IMR-90 (cell line): ENCODE measurements around the gene SRPK2. TPM values are rescaled to one million over a fixed set of nuclear protein-coding genes. Genes with fewer than 3 reads are reported as not detected.

Experiments
- ATAC-seq: fragments of 200-7000 bp; cut with Tn5 transposase; 2 replicates; pipeline ENCODE4 v1.9.1; 2020; ENCODE audit warnings: low read depth, mild to moderate bottlenecking, moderate library complexity
- BruUV-seq: library from RNA; stranded (reverse); fragments of 400-500 nt; replicated peaks from 2 replicates; lab custom pipeline; 2021; lab: Mats Ljungman, UMichigan
- CTCF ChIA-PET: fragments of 300-600 bp; formaldehyde crosslinking; extraction: SDS; loops from one replicate; lab custom pipeline; 2021; ENCODE audit warnings: antibody characterized with exemption; lab: Yijun Ruan, JAX
- POLR2A ChIA-PET: fragments of 300-600 bp; sonication (Branson Sonifier 250); formaldehyde crosslinking; loops from one replicate; lab custom pipeline; 2022; ENCODE audit warnings: antibody characterized with exemption; ENCODE audit not compliant: unreplicated experiment; lab: Charles Lee
- DNase-seq: peaks from one replicate; pipeline ENCODE4 v3.0.0; 2013
- H2AFZ ChIP-seq: replicated peaks from 2 replicates; pipeline ENCODE3; 2013; ENCODE audit warnings: low read length, mild to moderate bottlenecking; ENCODE audit not compliant: poor library complexity
- H2AK5ac ChIP-seq: 2 replicates; pipeline ENCODE4 v1.6.1; 2013; ENCODE audit warnings: low read depth, low read length, inconsistent platforms
- H2AK9ac ChIP-seq: replicated peaks from 2 replicates; pipeline ENCODE3; 2013; ENCODE audit warnings: mild to moderate bottlenecking, low read depth, low read length, moderate library complexity; ENCODE audit not compliant: poor library complexity
- H2BK120ac ChIP-seq: 2 replicates; pipeline ENCODE4 v1.6.1; 2013; ENCODE audit warnings: low read depth, low read length, inconsistent platforms
- H2BK15ac ChIP-seq: 3 replicates; pipeline ENCODE4 v1.6.1; 2013; ENCODE audit warnings: low read depth, low read length, inconsistent platforms
- H2BK20ac ChIP-seq: 2 replicates; pipeline ENCODE4 v1.6.1; 2013; ENCODE audit warnings: low read depth, mild to moderate bottlenecking, inconsistent platforms, low read length, moderate library complexity
- H2BK5ac ChIP-seq: 2 replicates; pipeline ENCODE4 v1.6.1; 2013; ENCODE audit warnings: mild to moderate bottlenecking, low read depth, low read length, inconsistent platforms; ENCODE audit not compliant: poor library complexity, severe bottlenecking
- H3K14ac ChIP-seq: replicated peaks from 2 replicates; pipeline ENCODE4 v1.6.1; 2013; ENCODE audit warnings: low read depth, low read length, inconsistent platforms
- H3K18ac ChIP-seq: 2 replicates; pipeline ENCODE4 v1.6.1; 2013; ENCODE audit warnings: low read depth, low read length, control low read depth
- H3K23ac ChIP-seq: 2 replicates; pipeline ENCODE4 v1.6.1; 2013; ENCODE audit warnings: low read depth, low read length, inconsistent platforms
- H3K27ac ChIP-seq: 2 replicates; pipeline ENCODE4 v1.5.1; 2013; ENCODE audit warnings: mild to moderate bottlenecking, control low read depth, low read length; ENCODE audit not compliant: insufficient read depth
- H3K27me3 ChIP-seq: 2 replicates; pipeline ENCODE4 v1.6.1; 2013; ENCODE audit warnings: low read length; ENCODE audit not compliant: control insufficient read depth, insufficient read depth
- H3K36me3 ChIP-seq: 2 replicates; pipeline ENCODE4 v1.6.1; 2013; ENCODE audit warnings: low read length, mixed read lengths; ENCODE audit not compliant: control insufficient read depth, insufficient read depth
- H3K4ac ChIP-seq: 2 replicates; pipeline ENCODE4 v1.6.1; 2013; ENCODE audit warnings: low read depth, low read length, inconsistent platforms
- H3K4me1 ChIP-seq: 2 replicates; pipeline ENCODE4 v1.6.1; 2013; ENCODE audit warnings: low read length, mixed read lengths; ENCODE audit not compliant: control insufficient read depth, insufficient read depth
- H3K4me2 ChIP-seq: 2 replicates; pipeline ENCODE4 v1.6.1; 2013; ENCODE audit warnings: low read depth, mild to moderate bottlenecking, control low read depth, low read length, moderate library complexity
- H3K4me3 ChIP-seq: 2 replicates; pipeline ENCODE4 v1.5.1; 2013; ENCODE audit warnings: low read depth, mild to moderate bottlenecking, control low read depth, low read length, moderate library complexity; ENCODE audit not compliant: insufficient read depth
- H3K56ac ChIP-seq: 2 replicates; pipeline ENCODE4 v1.6.1; 2013; ENCODE audit warnings: low read length, inconsistent platforms; ENCODE audit not compliant: insufficient read depth; ENCODE audit errors: extremely low read depth
- H3K79me1 ChIP-seq, 2 experiments: 2 replicates each; pipeline ENCODE4 v1.6.1; 2013; ENCODE audit warnings: low read length in 2 of 2, inconsistent platforms in 1 of 2, low read depth in 1 of 2
- H3K9ac ChIP-seq: 2 replicates; pipeline ENCODE4 v1.6.1; 2013; ENCODE audit warnings: low read depth, low read length, control low read depth
- H3K9me1 ChIP-seq: 2 replicates; pipeline ENCODE4 v1.6.1; 2013; ENCODE audit warnings: low read length, inconsistent platforms; ENCODE audit not compliant: insufficient read depth
- H3K9me3 ChIP-seq: 2 replicates; pipeline ENCODE4 v1.6.1; 2013; ENCODE audit warnings: low read length; ENCODE audit not compliant: control insufficient read depth, insufficient read depth
- H4K20me1 ChIP-seq: 2 replicates; pipeline ENCODE4 v1.6.1; 2013; ENCODE audit warnings: low read length, inconsistent platforms; ENCODE audit not compliant: insufficient read depth
- H4K5ac ChIP-seq: 2 replicates; pipeline ENCODE4 v1.6.1; 2013; ENCODE audit warnings: mild to moderate bottlenecking, low read depth, low read length, control low read depth
- H4K8ac ChIP-seq, 2 experiments: 2 replicates each; pipeline ENCODE4 v1.6.1; 2013; ENCODE audit warnings: low read depth in 2 of 2, low read length in 2 of 2, control low read depth in 1 of 2, inconsistent platforms in 1 of 2
- H4K91ac ChIP-seq: 2 replicates; pipeline ENCODE4 v1.6.1; 2013; ENCODE audit warnings: low read depth, low read length, inconsistent platforms; ENCODE audit not compliant: insufficient read depth
- BHLHE40 ChIP-seq: fragments of 150-350 bp; IDR thresholded peaks from 2 replicates; pipeline ENCODE4 v1.6.1; 2016; ENCODE audit warnings: mild to moderate bottlenecking, low read depth, low read length
- CEBPB ChIP-seq: IDR thresholded peaks from 2 replicates; pipeline ENCODE4 v1.6.1; 2012; ENCODE audit warnings: low read depth, low read length, improper control_type of control experiment
- CHD1 ChIP-seq: IDR thresholded peaks from 2 replicates; pipeline ENCODE4 v1.6.1; 2012; ENCODE audit warnings: low read depth, low read length, improper control_type of control experiment
- FOS ChIP-seq: fragments of 150-350 bp; IDR thresholded peaks from 2 replicates; pipeline ENCODE4 v1.6.1; 2016; ENCODE audit warnings: low read depth, low read length
- MAFK ChIP-seq: IDR thresholded peaks from 2 replicates; pipeline ENCODE4 v1.6.1; 2012; ENCODE audit warnings: low read depth, low read length, improper control_type of control experiment
- MAZ ChIP-seq: IDR thresholded peaks from 2 replicates; pipeline ENCODE4 v1.6.1; 2012; ENCODE audit warnings: low read depth, mild to moderate bottlenecking, low read length, improper control_type of control experiment, moderate library complexity, borderline replicate concordance
- MXI1 ChIP-seq: IDR thresholded peaks from 2 replicates; pipeline ENCODE4 v1.6.1; 2012; ENCODE audit warnings: low read depth, mild to moderate bottlenecking, low read length, moderate library complexity, borderline replicate concordance
- NFE2L2 ChIP-seq: fragments of 150-350 bp; IDR thresholded peaks from 2 replicates; pipeline ENCODE4 v1.6.1; 2016; ENCODE audit warnings: low read depth, mild to moderate bottlenecking, low read length
- POLR2A ChIP-seq: IDR thresholded peaks from 2 replicates; pipeline ENCODE4 v1.6.1; 2012; ENCODE audit warnings: mild to moderate bottlenecking, low read depth, low read length
- RAD21 ChIP-seq: IDR thresholded peaks from 2 replicates; pipeline ENCODE4 v1.6.1; 2012; ENCODE audit warnings: low read length, improper control_type of control experiment
- RCOR1 ChIP-seq: IDR thresholded peaks from 2 replicates; pipeline ENCODE4 v1.6.1; 2012; ENCODE audit warnings: mild to moderate bottlenecking, low read length, improper control_type of control experiment; ENCODE audit not compliant: insufficient replicate concordance
- RFX5 ChIP-seq: IDR thresholded peaks from 2 replicates; pipeline ENCODE4 v1.8.0; 2012; ENCODE audit warnings: low read depth, mild to moderate bottlenecking, low read length, moderate library complexity
- SMC3 ChIP-seq: fragments of 150-350 bp; IDR thresholded peaks from 2 replicates; pipeline ENCODE4 v1.6.1; 2016; ENCODE audit warnings: low read depth, mild to moderate bottlenecking, antibody characterized with exemption, low read length, moderate library complexity
- WGBS, 2 experiments: methylation state at CpG; one replicate each; pipeline versions ENCODE4 v1.1.5 to v1.1.7; 2013; ENCODE audit warnings: missing lambda C conversion rate in 2 of 2; ENCODE audit not compliant: insufficient read length in 1 of 2; ENCODE audit errors: extremely low coverage in 2 of 2; 5-methylcytosine and 5-hydroxymethylcytosine counted together
- dilution Hi-C: fragments of 300-500 bp; cut with HindIII; formaldehyde crosslinking; loops from one replicate; pipeline ENCODE4 v1.14.3; 2018; ENCODE audit warnings: low sequenced_read_pairs; ENCODE audit not compliant: unreplicated experiment
- in situ Hi-C: fragments of 300-500 bp; cut with MboI; formaldehyde crosslinking; loops from 3 replicates; pipeline ENCODE4 v1.14.3; 2019; ENCODE audit warnings: low sequenced_read_pairs, inconsistent platforms, mixed read lengths
- intact Hi-C: fragments of 100-400 bp; cut with micrococcal nuclease; formaldehyde crosslinking; loops from 2 replicates; pipeline ENCODE4 v1.10.0; 2022
- polyA plus RNA-seq, 3 experiments: library from polyadenylated mRNA; depleted of rRNA; stranded (reverse); fragments of >200 nt; gene quantifications; 2 replicates each; pipeline ENCODE4 v1.2.3, GENCODE V29; 2012; ENCODE audit warnings: low replicate concordance in 1 of 3
- total RNA-seq: library from RNA; depleted of rRNA; stranded (reverse); fragments of >200 nt; gene quantifications from 2 replicates; pipeline ENCODE4 v1.2.3, GENCODE V29; 2012
- TF ChIP-seq, protein P1 (sequence below): fragments of 150-350 bp; IDR thresholded peaks from 2 replicates; pipeline ENCODE4 v1.6.1; 2017; ENCODE audit warnings: mild to moderate bottlenecking, antibody characterized with exemption, low read length, low read depth
- TF ChIP-seq, protein P2 (sequence below): fragments of 150-350 bp; IDR thresholded peaks from 2 replicates; pipeline ENCODE4 v1.6.1; 2016; ENCODE audit warnings: low read depth, mild to moderate bottlenecking, low read length, moderate library complexity, borderline replicate concordance
- TF ChIP-seq, protein P3 (sequence below): conservative IDR thresholded peaks from 2 replicates; pipeline ENCODE4 v1.5.1; 2012; ENCODE audit warnings: mild to moderate bottlenecking, low read depth, low read length, improper control_type of control experiment

Gene SRPK2
- total and polyA plus RNA-seq, 2 of the 4 experiments (the other 2 are of a cell fraction) = 13.2 to 33.0 TPM

DNA sequence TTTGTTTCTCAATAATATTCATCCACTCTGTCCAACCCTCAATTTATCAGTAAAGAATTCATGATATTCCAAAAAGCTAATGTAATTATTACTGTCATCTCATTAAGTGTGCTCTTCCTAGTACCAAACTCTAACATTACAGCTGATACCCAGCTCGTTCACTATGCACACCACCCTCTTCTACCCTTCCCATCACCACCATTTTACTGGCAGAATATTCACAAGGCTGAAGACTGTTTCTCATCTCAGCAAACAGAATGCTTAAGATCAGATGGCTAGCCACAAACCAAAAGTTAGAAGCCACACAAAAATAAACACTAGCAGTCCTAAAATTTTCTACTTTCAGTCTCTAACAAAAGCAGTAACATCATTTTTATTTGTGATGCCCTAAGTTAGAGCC lies 121.5 kb downstream of the SRPK2 start:
- Histone ChIP-seq H2AK9ac (no peak overlapping the region), H3K4me3 (no peak overlapping the region), H3K79me1 (peaks cover 26 to 43% of the 10 kb centered on the region in 2 experiments), H3K9me3 (no peaks in the 10 kb centered on the region), H3K4me2 (peak overlapping the region; percentile 78), H4K91ac (no peak overlapping the region), H4K5ac (no peak overlapping the region), H4K20me1 (peaks cover 25% of the 10 kb centered on the region; the same call in 1 of the 2 replicates), H3K9ac (peak overlapping the region; percentile 3; the same call in 1 of the 2 replicates), H4K8ac (no peak overlapping the region; a peak in 1 of 4 replicates), H3K4ac (no peak overlapping the region), H3K4me1 (peaks cover 7% of the 10 kb centered on the region), H2AFZ (no peak overlapping the region), H3K23ac (peak overlapping the region; percentile 39; the same call in 1 of the 2 replicates), H3K27me3 (no peaks in the 10 kb centered on the region), H3K14ac (no peak overlapping the region), H2BK20ac (no peak overlapping the region), H3K18ac (no peak overlapping the region), H3K27ac (no peak overlapping the region), H2BK120ac (no peak overlapping the region), H3K9me1 (no peaks in the 10 kb centered on the region; the same call in 1 of the 2 replicates), H2BK15ac (no peak overlapping the region), H3K56ac (no peak overlapping the region), H2AK5ac (no peak overlapping the region; the same call in 1 of the 2 replicates), H3K36me3 (no peaks in the 10 kb centered on the region), H2BK5ac (no peak overlapping the region)
- POLR2A ChIA-PET = no interaction called here
- TF ChIP-seq CHD1 (no peak), NFE2L2 (no peak), RAD21 (no peak), RFX5 (no peak), MAZ (no peak), FOS (no peak), MXI1 (no peak), SMC3 (no peak), CEBPB (no peak), POLR2A (no peak), RCOR1 (no peak), BHLHE40 (no peak), MAFK (no peak)
- TF ChIP-seq, protein P1, sequence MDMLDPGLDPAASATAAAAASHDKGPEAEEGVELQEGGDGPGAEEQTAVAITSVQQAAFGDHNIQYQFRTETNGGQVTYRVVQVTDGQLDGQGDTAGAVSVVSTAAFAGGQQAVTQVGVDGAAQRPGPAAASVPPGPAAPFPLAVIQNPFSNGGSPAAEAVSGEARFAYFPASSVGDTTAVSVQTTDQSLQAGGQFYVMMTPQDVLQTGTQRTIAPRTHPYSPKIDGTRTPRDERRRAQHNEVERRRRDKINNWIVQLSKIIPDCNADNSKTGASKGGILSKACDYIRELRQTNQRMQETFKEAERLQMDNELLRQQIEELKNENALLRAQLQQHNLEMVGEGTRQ = no peak
- TF ChIP-seq, protein P2, sequence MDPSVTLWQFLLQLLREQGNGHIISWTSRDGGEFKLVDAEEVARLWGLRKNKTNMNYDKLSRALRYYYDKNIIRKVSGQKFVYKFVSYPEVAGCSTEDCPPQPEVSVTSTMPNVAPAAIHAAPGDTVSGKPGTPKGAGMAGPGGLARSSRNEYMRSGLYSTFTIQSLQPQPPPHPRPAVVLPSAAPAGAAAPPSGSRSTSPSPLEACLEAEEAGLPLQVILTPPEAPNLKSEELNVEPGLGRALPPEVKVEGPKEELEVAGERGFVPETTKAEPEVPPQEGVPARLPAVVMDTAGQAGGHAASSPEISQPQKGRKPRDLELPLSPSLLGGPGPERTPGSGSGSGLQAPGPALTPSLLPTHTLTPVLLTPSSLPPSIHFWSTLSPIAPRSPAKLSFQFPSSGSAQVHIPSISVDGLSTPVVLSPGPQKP = no peak
- TF ChIP-seq, protein P3, sequence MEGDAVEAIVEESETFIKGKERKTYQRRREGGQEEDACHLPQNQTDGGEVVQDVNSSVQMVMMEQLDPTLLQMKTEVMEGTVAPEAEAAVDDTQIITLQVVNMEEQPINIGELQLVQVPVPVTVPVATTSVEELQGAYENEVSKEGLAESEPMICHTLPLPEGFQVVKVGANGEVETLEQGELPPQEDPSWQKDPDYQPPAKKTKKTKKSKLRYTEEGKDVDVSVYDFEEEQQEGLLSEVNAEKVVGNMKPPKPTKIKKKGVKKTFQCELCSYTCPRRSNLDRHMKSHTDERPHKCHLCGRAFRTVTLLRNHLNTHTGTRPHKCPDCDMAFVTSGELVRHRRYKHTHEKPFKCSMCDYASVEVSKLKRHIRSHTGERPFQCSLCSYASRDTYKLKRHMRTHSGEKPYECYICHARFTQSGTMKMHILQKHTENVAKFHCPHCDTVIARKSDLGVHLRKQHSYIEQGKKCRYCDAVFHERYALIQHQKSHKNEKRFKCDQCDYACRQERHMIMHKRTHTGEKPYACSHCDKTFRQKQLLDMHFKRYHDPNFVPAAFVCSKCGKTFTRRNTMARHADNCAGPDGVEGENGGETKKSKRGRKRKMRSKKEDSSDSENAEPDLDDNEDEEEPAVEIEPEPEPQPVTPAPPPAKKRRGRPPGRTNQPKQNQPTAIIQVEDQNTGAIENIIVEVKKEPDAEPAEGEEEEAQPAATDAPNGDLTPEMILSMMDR = no peak
- DNase-seq (peak; percentile 46), ATAC-seq (0 out of 2 replicates have a peak, but pooled peaks have one; percentile 19)
- CTCF ChIA-PET = no interaction called here
- 20% methylated on average over 1 of the region's 1 CpG; no CpG with 5 or more reads in 1 of the 2 experiments for WGBS, 2 experiments
- dilution Hi-C loops = no loop called here
- intact Hi-C loops = no loop called here
- in situ Hi-C loops = no loop called here
- no TSS peak for BruUV-seq
